HG03045 (cell line): ENCODE data around the gene BUB1B.

Source experiments
- ATAC-seq: cut with Tn5 transposase; IDR thresholded peaks from one replicate; pipeline ENCODE4 v1.9.1; 2021; ENCODE audit warnings: mild to moderate bottlenecking, moderate library complexity; ENCODE audit not compliant: unreplicated experiment

Gene BUB1B

DNA sequence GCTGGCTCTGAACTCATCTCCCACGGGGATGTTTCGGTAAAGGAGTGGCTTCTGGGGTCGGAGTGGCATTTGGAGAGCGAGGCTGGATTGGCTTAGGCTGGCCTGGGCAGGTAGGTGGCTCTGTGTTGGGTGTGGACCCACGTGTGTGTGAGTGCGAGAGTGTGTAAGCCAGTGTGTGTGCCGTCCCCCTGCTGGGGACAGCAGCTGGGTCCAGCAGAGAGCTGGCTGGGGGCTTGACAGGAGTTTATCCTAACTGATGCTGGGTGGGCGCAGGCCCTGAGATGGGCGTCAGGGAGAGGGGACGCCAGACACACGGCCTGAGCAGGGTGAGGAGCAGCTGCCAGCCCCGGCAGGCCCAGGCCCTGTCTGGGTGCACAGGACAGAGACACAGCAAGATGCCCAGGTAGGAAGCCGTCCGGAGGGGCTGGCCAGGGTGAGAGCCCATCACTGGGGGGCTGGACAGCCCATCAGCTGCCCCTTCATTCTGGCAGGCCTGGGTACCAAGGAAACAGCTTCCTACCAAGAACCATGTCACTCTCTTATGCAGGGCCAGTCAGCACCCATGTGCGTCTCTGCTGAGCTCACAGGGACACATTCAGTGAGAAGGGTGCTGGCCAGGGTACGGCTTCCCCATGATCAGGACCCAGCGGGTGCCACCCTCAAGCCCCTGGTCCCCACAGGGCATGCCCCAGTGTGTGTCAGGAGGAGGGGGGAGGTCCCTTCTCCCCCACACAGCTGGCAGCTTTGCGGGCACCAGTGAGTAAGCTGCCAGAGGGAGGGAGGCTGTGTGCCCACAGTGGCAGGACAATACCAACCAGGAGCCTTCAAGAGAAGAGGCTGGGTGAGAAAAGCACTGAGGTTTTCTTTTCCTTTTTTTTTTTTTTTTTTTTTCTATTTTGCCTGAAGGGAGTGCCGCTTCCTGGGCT, 79.1 kb downstream of the BUB1B start:
- ATAC-seq: no peak

DNA sequence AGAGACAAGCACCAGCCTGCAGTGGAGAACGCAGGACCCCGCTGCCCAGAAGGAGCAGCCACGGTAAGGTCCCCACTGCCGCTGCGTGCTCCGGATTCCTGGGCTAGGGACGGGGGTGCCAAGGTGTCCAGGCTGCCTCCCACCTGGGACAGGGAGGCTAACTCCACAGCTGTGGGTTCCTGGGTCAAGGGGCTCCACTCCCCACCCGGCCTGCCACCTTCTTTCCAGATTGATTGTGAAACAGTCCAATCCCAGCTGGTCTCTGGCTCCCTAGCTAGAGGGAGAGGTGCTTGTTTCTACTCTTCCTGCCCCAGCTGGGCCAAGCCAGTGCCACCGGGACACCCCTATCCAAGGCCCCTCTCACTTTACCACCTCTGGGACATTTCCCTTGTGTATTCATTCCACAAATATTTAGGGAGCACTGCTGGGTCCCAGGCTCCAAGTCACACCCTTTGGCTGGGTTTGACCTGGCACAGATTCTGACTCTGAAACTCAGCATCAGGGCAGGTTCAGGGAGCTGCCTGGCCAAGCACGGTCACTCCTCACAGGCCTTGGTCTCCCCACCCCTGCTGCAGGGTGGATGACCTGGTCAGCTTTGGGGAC, 79.9 kb downstream of the BUB1B start:
- no peak for ATAC-seq

DNA sequence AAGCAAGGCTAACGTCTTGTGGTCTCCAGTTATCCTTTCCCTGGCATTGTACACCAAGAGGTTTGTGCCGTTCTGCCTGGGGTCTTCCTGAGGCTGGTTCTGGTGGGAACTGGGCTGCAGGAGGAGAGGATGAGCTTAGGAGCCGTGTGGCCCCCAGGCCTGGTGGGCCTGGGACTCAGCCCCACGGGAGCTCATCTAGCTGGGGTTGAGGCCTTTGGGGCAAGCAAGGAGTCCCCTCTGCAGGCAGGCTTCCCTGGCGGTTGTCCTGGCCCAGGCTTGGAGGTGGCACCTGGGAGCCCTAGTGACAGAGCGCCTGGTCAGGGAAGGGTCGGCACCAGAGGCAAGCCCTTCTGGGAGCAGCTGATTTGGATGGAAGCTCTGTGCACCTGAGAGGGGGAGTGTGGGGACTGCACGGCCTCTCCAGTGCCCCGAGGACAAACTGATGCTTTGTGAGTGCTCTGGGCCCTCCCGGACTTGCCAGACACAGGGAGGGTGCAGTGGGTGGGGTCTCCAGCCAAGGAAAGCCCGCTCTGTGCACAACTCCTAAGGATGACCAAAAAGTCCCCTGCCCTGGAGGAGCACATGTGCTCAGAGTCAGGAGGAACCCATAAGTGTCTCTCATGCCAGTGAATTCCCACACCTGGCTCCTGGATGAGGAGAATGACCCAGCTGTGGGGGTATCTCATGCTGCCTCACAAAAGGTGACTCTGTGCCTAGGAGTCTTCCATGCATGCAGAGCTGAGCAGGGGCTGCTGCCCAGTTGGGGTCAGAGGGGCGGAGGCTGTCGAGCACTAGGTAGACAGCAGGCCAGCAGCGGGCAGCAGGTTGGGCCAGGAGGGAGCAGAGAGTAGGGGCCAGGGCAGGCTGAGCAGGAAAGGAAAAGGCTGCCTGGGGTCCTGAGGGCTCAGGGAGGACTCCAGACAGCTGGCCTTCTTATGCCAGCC, 80.7 kb downstream of the BUB1B start:
- ATAC-seq: no peak

DNA sequence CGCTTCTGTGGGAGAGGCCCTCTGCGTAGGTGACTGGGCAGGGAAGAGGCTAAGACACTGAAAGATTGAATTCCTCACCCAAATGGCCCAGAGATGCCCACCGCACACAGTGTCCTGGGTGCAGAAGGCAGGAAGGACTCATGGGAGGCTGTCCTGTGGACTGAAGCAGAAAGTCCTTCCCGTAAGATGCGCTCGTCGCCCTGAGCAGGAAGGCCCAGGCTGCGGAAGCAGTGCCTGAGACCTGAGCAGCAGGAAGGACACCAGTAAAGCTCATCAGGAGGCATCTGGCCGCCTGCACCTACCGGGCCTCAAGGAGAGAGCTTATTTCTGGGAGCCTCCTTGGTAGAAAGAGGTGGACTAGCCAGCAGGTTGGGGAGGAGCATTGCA, 81.3 kb downstream of the BUB1B start:
- no peak for ATAC-seq

DNA sequence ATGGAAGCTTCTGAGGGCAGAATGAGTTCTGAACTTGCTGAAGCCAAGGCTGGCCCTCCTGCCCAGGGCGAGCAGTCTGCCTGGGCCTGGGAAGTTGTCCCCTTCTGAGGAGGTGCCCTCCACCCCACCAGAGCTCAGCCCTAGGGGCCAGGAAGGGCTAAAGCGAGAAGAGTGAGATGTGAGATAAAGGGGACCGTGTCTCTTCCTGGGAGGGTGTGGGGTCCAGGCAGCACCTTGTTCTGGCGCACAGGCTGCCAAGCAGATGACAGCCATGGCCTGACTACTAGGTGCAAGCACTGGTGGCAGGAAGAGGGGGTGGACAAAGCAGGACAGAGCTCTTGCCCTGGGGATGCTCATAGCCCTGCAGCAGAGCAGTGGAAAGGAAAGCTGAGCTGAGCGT, 81.7 kb downstream of the BUB1B start:
- no peak for ATAC-seq

DNA sequence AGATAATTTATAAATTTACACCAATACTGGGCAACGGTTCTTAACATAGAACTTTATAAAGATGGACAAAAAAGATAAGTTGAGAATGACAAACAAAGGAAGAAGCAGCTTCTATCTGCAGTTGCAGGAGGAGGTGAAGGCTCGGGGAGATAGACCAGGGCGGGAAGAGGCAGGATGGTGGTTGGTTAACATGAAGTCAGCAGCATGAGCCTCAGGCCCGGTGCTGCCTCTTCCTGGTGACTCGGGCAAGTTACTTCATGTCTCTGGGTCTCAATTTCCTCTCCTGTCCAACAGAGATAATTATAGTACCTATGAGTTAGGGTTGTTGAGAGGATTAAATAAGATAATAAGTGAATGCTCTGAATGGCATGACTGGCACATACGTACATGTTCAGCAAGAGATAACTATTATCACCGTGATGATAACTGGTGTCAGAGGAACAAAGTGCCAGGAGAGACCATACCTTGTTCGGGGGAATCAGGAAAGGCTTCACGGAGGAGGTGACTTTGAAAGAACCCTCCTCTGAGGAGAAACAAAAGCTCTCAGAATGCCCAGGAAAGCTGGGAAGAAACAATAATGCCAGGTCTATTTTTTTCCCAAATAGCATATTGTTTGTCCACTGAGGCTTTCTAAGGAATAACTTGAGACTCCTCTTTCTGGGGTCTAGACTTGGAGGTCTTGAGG, 82.4 kb downstream of the BUB1B start:
- ATAC-seq: no peak

DNA sequence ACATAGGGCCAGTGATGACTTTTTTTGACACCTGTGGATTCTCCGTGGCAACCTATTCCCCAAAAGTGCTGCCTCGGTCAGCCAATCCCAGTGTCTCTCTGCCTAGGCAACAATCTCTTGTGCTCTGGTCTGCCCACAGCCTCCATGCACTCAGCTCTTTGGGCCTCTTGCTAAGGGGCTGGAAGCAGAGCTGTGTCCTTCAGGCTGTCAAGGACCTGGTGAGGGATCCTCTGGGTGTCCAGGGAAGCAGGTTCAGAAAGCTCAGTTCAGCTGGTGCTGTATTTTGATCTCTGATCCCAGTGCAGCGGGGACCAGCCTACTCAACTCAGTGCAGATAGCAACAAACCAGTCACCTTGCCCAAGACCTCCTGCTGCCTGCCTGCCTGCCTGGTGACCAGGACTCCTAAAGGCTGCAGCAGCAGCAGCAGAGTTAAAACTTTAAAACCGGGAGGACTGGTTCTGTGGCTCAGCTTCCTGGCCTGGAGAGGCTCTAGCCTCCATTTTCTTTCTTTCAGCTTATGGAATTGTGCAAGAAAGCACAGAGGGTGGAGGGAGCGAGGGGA, 84.2 kb downstream of the BUB1B start:
- no peak for ATAC-seq

DNA sequence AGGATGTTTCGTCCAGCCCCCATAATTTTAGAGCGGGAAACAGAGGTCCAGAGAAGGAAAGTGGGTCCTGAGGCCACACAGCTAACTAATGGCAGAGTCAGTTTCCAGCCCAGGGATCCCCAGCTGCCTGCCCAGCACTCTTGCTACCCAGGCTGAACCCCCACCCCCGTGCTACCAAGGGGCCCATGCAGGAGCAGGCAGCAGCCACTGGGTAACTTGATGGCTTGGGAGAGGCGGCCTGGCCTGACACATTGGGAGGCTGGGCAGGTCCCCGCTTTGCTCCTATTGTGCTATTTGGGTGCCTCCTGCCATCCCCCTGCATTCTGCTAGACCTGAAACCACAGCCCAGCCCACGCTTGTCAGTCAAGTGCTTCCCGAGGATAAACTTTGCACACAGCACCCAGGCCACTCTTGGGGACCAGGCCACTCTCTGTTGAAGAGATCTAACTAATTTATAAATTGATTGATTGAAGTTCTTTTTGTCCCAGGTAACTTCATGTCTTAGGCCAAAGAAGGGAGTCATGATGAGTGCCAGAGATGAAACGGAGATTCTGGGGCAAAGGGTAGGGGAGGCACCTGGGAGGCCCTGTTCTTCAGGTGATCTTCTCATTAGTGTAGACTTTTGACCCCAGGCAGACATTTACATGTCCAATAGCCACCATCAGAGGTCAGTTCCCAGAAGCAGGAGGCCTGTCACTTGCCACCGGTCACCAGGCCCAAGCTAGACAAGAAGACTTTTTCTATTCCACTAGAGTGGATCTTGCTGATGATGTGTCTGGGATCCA, 85.0 kb downstream of the BUB1B start:
- ATAC-seq: no peak

DNA sequence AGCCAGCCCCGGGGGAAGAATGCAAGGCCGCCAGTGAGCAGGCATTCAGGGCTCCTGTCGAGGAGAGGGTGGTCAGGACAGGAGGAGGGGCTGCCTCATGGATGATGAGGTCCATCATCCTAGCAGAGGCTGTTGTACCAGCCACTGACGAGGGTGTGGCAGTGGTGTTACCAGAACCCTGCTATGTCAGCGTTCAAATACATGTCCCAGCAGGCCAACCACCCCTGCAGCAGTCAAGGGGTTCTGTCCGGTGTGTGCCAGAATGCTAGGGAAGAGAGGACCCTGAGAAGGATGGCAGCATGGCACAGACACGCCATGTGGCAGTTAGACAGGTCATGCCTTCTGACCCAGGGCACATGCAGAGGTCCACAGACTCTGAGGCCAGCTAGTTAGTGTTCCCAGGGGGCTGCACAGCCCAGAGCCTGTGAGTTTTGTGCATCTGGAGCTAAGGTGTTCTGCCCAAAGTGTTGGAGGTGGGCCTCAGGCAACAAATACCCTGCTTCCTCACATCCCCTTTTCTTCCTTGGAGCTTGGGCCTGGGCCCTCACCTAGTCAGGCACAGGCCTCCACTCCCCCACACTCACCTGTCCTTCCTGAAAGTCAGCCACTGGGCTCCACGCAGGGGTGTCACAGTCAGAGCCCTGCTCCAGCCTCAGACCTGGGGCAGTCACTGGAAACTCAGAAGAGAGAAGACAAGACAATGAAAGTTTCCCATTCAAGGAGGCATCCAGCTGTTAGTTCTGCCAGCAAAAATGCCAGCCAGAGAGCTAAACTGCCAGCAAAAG, 85.8 kb downstream of the BUB1B start:
- ATAC-seq: no peak

DNA sequence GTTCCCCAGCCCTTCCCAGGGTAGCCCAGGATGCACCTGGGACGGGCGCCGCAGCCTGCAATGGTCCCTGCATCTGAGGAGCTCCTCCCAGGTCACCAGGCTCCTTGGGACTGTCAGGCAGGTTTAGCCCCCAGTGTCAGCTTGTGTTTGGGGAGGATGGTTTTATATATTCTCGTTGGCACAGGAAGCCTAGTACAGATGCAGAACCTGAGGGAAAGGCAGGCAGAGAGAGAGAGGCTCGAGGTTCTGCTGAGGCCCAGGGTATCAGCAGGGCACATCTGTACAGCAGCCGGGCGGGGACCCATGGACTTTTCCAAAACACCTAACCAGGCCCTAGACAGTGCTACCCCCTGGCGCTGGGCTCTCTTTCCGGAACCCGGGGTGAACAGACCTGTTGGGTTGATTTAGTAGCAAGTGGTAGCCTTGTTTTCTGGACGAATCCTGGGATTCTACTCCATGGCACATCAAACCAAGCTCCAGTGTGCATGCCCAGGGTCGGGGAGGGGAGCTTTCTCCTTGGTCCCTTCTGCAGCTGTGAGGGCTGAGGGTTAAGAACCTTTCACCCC, 86.6 kb downstream of the BUB1B start:
- ATAC-seq: no peak

DNA sequence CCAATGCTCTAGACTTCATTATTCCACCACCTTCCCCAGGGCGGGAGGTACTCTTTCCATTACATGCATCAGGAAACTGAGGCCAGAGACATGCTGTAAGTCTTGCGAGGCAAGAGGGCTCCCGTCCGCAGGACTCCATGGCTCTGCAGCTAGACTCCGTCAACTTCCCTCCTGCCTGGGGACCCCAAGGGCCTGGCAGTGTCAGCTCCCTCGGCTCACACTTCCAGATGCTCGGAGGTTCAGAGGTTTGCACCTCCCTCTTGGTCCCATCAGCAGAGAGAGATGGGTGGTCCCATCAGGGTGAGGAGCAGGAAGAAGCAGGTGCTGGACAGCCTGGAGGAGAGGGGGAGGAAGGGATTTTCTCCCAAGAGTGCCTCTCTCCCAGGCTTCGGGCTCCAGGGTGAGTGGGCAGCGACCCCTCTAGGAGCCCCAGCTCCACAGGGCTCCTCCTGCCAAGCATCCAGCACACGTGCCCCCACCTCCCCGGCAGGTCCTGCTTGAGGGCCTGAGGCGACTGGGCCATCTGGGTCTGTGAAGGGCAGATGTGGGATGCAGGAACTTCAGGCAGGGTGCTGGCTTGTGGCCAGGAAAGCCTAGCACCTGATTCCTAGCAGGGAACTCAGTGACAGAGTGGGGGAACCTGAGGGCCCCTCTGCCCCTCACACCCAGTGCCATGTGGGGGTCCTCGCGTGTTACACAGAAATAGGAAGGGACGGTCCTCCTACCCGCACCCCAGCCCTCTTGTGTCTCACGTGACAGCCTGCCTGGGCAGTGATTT, 87.3 kb downstream of the BUB1B start:
- ATAC-seq: no peak

DNA sequence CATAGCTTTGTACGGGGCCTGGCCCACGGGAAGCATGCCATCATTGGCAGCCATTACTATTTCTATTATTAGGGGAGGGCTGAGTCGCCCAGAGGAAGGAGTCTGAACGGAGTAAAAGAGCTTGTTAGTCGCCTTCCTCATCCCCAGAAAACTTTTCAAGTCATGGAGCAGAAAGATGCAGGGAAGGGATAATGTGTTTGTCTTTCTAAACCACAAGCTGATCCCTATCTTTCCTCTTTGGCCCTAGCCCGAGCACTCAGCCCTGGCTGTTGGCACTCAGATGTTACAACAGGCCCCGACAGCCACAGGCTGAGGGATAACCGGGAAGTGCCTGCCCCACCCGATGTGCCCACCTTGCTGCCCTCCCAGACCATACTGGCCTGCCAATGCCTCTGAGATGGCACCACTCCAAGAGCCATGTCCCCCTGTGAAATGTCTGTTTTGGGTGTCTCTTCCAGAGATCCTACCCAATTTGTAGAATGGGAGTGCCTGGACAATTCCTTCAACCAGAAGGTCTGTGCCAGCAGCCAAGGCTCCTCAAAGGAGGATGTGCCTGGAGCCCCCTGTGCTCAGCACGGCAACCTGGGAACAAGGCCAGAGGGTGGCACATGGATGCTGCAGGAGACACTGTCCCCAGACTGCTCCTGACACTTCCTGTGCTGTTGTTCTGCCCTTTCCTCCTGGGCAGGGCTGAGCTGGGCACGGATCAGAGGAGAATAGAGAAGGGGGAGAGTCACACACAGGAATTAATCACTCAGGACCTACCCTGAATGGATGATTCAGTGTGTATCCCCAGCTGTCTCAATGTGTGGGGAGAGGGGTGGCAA, 88.8 kb downstream of the BUB1B start:
- no peak for ATAC-seq

DNA sequence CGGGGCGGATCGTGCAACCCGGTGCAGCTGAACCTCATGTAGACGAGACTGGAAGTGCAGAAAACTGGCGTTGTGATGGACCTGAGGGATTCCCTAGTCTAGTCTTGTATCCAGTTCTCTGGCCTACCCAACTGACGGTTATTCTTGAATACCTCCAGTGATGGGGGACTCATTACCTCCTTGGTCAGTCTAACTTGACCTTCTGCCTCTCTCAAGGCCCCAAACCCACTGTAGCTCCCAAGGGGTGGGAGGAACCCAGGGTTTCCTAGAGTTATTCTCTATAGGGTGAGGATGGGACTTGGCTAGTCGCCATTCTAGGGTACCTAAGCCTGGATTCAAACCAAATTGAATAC, 89.4 kb downstream of the BUB1B start:
- ATAC-seq: no peak

DNA sequence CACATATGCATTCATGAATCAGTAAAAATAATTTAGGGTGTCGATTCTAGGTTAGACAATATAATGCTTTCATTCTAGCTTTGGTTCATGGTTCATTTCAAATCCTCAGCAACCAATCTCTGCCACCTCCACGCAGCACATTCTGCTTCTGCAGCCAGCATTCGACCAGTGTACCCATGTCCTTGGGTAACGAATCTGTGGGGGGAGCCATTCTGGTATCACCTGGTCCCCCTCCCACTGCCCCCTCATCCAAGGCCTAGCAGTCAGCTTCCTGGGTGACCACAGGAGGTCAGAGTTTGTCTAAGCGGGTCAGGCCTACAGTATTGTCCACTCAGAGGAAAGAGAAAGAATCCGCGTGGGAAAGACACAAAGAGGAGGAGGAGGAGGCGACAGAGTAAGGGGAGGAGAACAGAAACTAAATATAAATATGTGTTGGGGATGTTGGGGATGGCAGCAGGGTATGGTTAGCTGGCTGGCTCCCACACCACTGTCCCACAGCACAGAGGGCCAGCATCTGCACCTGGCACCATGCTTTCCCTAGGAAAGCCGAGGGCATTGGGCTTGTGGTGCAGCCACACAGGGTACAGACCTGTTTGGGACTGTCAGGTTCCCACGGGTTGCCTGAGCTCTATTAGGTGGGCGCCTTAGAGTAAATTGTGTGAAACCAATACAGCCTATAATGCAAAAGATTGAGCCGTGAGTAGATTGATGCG, 90.1 kb downstream of the BUB1B start:
- ATAC-seq: no peak

DNA sequence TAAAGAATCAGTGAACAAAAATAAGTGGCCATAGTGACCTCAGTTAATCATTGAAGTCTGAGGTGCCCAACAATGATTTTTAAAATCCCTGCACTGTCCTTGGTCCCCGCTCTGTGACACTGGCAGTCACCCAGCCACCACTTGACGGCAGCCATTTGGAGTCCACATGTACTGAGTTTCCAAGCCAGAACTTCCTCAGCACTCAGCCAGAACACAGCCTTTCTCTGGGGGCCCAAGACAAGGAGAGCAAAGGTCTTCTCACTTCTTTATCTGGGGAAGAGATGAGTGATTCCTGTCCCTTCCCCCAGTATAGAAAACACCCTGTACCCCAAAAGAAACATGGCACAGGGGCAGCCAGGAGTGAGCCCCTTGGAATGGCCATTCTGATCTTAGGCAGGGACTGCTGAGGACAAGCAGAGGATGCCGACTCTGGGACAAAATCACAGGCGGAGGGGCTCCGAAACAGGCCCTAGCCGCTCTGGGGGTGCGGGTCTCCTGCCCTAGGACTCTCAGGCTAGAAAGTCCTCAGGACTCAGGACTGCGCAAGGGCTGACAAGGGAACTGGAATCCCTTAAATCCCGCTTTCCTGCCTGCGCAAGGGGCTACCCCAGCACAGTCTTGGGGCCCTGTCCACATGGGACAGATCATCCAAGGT, 90.7 kb downstream of the BUB1B start:
- no peak for ATAC-seq

DNA sequence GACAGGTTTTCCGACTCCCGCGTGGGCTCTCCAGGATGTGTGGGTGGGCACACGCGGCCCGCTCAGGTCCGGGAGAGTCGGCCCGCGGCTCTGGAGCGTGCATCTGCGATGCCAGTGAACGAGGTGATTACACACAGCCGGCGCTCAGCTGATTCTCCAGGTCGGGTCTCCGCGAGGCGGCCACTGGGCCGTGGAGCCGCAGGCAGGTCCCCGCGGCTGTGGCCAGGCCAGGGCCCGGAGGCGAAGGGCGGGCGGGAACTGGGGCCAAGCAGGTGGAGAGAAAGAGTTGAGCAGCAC, 91.2 kb downstream of the BUB1B start:
- ATAC-seq: no peak
